Uterus (tissue), 2 donors: ENCODE results near the gene TOMM6.

Experiments
- CTCF ChIP-seq, 4 experiments: fragments of 200-600 bp in 2 of 4; fragments of 450-650 bp in 2 of 4; sonication (generic) in 2 of 4; IDR thresholded peaks; one replicate each; pipeline ENCODE4 v1.5.1; 2016 to 2019; ENCODE audit warnings: antibody characterized with exemption in 4 of 4, mild to moderate bottlenecking in 2 of 4, moderate library complexity in 1 of 4
- POLR2A ChIP-seq, 2 donors: fragments of 450-650 bp; IDR thresholded peaks; one replicate each; pipeline ENCODE4 v1.6.1; 2016; ENCODE audit warnings: antibody characterized with exemption in 2 of 2, mild to moderate bottlenecking in 1 of 2, moderate library complexity in 1 of 2

DNA sequence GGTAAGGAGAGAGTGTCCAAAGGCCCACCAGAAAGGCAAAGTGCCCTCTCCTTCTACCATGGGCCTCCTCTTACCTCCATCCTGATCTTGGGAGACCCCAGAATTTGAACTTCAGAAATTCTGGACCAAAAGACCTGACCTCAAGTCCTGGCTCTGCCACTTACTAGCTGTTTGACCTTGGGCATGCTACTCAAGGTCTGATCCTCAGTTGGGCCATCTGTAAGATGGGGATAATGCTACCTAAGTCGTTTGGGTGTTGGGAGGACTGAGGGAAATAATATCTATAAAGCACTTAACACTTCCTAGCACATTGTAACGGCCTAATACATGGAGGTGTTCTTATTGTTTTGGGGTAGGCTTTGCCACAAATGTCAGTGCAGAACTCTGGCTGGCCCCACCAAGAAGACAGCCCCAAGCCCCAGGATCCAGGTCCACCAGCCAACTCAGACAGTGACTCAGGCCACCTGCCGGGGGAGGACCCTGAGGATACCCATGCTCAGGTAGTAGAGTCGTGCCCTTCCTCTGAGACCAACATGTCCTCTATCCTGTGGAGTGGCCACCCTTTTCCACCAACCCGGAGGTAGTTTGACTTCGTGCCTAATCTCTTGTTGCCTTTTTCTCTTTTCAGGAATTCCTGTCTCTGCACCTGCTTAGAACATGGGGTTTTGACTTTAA, 4.3 kb upstream of the TOMM6 start:
- TF ChIP-seq POLR2A (IDR thresholded peaks at IDR 0.05) (no peak), CTCF (IDR thresholded peaks at IDR 0.05) (no peak)
